SKM-1 treated with dmso at 0.1 percent for 144 hours (cell line): Measurements from ENCODE around the gene RPE.

Experiments used
- DNase-seq: peaks from one replicate; lab custom pipeline; 2025; ENCODE audit not compliant: unreplicated experiment; lab: John Stamatoyannopoulos, UW

Gene RPE

DNA sequence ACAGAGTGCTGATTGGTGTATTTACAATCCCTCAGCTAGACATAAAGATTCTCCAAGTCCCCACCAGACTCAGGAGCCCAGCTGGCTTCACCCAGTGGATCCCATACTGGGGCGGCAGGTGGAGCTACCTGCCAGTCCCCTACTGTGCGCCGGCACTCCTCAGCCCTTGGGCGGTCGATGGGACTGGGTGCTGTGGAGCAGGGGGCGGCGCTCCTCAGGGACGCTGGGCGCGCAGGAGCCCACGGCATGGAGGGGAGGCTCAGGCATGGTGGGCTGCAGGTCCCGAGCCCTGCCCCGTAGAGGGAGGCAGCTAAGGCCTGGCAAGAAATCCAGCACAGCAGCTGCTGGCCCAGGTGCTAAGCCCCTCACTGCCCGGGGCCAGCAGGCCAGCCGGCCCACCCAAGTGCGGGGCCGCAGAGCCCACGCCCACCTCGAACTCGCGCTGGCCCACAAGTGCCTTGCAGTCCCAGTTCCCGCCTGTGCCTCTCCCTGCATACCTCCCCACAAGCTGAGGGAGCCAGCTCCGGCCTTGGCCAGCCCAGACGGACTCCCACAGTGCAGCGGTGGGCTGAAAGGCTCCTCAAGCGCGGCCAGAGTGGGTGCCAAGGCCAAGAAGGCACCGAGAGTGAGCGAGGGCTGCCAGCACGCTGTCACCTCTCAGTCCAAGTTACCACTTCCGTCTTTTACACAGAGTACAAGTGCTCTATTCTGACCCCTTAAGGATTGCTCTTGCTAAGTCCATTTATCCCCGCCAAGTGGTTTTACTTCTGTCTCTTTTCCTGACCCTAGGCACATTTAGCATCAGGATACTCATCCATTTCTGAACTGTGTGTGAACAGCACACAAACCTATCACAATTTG lies 1.7 kb upstream of the RPE start:
- peak; percentile 40 for DNase-seq

DNA sequence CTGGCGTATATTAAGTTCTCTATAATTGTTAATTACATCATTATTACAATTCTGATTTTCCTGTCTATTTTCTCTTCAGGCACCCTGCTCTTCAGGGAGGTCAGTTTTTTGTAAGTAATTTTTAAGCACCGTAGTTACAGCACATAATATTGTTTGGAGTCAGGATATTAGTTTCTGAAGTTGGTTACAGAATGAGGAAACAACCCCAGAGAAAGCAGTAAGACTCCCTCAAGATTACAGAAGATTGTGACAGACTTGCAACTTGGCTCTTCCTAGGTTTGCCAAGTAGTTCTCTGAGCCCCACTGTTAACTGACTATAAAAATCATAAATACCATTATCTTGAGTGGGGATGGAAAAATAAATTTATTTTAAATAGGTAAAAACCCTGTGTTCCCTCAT lies 921 bp downstream of the RPE start:
- peak; percentile 88 for DNase-seq

- DNase-seq: no peak
These were observed 2.4 kb downstream of the RPE start for GRCh38 chr2:210004881-210005280.

GRCh38 chr2:210007895-210008294 lies 5.5 kb downstream of the RPE start:
- DNase-seq: no peak

DNA sequence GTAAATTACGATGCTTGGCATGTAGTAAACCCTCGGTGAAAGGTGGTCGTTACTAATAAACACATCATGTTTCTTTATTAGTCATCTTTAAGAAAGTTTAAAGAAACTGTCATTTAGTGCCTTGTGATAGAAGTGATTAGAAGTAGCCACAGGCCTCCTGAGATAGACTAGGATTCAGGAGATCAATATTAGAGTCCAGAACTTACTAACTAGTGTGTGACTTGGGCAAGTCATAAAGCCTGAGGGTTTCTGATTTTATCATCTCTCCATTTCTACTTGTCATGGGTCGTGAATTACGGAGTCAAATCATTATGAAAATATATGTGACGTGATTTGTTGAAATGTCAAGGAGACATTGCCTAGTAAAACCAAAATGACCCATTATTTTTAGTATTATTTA lies 6.7 kb downstream of the RPE start:
- DNase-seq: no peak

- DNase-seq: no peak
These were observed 7.5 kb downstream of the RPE start for GRCh38 chr2:210009896-210010295.

DNA sequence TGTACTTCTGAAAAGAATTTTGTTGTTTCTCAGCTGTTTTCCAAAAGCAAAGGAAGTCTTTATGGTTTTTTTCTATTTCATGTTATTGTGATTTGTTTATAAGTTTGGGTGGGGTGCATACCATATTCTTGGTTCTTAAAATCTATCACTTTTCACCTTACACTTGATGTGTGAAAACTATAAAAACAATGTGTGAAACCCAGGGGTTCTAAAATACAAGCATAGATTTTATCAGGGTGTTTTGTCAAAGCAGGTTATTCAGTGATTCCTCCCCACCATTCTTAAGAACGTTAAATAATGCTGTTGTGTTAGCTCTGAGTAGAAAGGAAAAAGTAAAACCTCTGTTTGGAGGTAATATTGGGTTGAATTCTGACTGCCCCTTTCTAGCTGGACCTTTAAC lies 17.7 kb downstream of the RPE start:
- DNase-seq: no peak

DNA sequence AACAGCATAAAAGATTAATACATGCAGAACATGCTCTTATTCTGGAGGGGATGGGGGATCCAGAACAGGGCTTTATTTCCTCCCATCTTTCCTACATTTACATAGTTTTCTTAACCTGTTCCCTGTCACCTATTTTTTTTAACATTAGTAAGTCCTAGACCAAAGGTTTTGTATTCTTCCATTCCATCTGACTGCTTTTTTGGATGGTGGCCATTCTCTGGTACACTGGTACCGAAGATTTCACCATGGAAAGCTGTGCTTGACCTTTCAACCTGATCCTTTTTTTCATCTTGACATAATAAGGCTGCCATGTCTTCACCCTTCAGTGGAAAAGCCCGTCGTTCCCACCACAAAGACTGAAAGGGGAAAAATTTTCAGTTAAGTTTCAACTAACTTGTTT lies 20.4 kb downstream of the RPE start:
- DNase-seq: no peak

DNA sequence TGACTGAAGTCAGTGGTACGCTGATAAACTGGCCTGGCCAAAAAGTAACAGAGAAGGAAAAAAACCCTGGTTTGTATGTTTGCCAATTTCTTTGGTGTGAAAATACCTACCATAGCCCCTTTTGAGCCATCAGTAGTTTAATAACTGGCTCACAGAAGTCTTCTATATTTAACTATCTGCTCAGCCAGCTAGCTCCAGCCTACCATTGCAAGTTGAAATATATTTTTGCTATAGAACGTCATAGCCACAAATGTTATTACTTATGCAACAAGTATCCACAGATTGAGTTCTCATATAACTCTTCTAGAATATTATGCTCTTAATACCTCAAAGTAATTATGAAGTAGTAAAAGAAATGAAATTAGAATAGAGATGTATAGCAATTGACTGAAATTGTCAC lies 25.2 kb downstream of the RPE start:
- no peak for DNase-seq

DNA sequence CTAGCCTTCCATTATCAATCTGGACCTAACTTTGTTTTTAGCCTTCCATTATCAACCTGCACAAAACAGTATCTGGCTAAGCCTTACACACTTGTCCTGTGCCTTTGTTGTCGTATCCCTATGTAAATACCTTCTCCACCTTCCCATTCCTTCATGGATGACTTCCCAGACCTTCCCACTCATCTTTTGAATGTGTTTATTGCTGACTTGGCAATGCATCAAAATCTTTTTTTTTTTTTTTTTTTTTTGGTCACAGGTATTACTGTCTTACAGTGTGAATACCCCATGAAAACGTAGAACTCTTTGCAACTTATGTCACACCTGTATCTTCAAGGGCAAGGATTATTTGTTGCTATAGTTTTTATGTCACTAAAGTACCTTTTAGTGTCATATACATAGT lies 25.7 kb downstream of the RPE start:
- DNase-seq: no peak

GRCh38 chr2:210034087-210034683 lies 31.7 kb downstream of the RPE start:
- DNase-seq: no peak

GRCh38 chr2:210035679-210036078 lies 33.2 kb downstream of the RPE start:
- DNase-seq: no peak

DNA sequence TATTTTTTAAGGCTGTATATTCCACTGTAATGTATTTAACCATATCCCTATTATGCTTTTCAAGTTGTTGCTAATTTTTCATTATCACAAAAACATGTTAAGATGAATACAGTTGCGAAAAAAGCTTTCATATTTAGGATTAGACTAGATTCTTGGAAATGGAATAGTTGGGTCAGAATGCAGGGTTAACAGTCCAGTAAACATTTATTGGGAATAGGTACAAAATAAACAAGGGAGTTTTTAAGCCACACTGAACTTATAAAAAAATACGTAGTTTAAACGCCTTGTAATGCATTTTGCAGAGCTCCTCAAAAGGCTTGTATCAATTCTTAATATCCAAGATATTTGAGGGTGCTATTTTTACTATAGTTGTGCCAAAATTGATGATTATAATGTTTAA lies 35.6 kb downstream of the RPE start:
- no peak for DNase-seq

DNA sequence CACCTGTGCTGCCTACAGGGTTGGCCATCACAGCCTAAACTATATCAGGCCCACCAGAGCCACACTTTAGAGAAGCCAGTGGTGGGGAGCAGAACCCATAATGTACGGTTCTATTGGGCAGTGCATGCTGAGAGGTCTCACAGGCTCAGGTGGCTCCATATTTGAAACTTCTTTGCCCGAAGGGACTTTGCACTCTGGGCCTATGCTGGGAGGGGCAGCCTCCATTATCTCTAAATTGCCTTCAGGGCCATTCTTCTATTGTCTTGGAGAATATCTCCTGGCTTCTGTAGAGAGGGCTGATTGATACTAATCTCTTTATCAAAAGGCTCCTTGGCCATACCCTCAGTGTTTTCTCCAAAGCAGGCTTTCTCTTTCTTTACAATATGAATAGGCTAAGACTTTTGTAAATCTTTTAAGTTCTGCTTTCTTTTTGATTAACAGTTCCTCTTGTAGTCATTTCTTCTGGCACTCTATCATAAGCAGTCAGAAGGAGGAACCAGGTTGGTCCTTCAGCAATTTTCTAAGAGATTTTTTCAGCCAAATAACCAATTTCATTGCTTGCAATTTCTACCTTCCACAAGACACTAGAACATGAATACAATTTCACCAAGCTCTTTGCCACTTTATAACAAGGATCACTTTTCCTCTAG lies 44.5 kb downstream of the RPE start:
- DNase-seq: no peak

DNA sequence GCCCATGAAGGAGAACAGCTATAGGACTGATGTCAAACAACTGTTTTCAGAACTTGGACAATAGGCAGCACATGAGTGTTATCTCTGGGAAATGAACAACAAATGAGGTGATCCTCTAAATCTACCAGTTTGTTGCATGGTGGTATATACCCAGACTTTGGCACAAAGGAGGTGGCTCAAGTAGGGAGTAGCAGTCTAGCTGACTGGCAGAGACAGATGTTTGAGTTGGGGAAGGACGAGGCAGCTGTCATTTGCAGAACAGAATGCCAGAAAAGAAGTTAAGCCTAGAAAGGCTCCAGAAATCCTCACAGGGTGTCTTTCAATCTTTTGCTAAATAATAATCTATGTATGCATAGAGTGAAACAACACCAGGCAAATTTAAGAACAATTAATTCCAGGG lies 47.4 kb downstream of the RPE start:
- DNase-seq: no peak

DNA sequence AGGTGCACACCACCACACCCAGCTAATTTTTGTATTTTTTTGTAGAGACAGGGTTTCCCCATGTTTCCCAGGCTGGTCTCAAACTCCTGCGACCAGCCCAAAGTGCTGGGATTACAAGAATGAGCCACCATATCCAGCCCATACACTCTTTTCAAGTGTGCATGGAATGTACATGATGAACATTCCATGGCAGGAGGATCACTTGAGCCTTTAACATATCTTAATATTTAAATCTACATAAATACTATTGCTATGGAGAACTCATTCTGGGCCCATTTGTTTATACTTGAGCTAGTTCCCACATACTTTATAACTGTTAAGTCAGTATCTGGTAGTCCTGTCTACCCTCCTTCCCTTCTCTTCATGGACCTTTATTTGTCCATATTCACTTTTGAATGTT lies 48.4 kb downstream of the RPE start:
- DNase-seq: no peak

GRCh38 chr2:210054696-210055095 lies 52.3 kb downstream of the RPE start:
- DNase-seq: no peak

DNA sequence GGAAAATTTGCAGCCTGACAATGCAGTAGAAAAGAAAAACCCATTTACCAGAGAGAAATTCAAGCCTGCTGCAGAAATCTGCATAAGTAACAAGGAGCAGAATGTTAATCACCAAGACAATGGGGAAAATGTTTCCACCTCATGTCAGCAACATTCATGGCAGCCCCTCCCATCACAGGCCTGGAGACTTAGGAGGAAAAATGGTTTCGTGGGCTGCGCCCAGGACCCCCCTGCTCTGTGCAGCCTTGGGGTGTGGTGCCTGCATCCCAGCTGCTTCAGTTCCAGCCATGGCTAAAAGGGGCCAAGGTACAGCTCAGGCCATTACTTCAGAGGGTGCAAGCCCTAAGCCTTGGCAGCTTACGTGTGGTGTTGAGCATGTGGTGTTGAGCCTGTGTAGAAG lies 53.4 kb downstream of the RPE start:
- no peak for DNase-seq

- DNase-seq: no peak
These were observed 60.9 kb downstream of the RPE start for GRCh38 chr2:210063306-210063705.
